ENCODE results near the gene MEGF8. TPM values are rescaled to one million over a fixed set of nuclear protein-coding genes. Genes with fewer than 3 reads are reported as not detected.
A peak's percentile ranks its signal among the peaks of the same experiment; 100 is the strongest.

MEGF8 gene
- total RNA-seq: 1 to 10 TPM; 8.5 to 9.3 TPM

DNA sequence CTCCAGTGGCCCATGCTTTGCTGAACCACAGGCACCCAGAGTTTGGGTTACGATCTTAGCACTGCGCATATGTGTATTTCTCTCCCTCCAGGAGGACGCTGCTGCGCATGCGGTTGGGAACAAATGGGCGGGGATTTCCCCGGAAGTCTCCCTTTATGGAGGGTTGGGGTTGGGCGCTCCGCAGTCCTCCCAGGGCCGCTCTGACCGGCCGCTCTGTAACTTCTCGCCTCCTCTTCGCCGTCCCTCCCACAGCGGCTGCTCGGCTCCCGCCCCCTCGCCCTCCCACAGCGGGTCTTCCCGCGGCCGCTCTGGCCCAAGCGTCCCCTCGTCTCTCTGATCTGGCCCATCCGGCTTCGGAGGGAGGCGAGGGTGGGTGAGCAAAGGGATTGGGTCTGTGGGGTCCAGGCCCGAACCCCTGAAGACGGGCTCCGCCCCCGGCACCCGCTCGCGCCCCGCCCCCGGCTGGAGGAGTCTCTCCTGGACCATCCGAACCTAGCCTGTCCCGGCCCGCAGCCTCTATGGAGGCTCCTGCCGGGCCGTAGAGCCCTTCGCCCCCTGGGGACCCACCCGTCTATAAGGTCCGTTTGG, at the start of gene MEGF8:
Gene MEGF8 (plus strand): TSS at position 328 of the 588 bp plus-strand sequence. CDS start 609 bp downstream, outside the sequence.
- Mint-ChIP-seq H3K9me3 (no peaks in the 10 kb centered on the region), H3K27ac (peak within 1 kb of the TSS; percentile 76), H3K4me3 (peak within 1 kb of the TSS; percentile 92), H3K27me3 (peaks cover 29% of the 10 kb centered on the region), H3K36me3 (peaks cover 4% of the 10 kb centered on the region), H3K4me1 (peaks cover 17% of the 10 kb centered on the region)
- POLR2A ChIA-PET: no interaction called here
- DNase-seq (peak; percentile 94), ATAC-seq (ENCODE audit: low read depth) (peak; percentile 96)

DNA sequence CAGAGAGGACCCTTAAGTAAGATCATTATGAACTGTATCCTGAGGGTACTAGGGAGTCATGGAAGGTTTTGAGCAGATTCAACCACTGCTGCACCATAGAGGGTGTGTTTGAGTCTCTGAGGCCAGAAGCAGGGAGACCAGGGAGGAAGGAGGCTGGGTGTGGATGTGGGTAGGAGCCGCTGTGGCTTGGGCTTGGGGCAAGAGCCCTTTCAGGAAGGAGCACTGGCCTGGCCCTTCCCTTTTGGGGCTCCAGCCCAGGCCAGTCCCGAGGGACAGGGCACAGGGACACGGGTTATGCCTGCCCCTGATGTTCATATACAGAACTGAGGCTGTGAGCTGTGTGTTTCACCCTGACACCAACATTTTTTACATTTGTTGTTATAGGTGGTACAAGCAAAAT, 49.2 kb upstream of the MEGF8 start:
- no peaks in the 10 kb centered on the region for H3K9me3 Mint-ChIP-seq
- H3K36me3 Mint-ChIP-seq: peaks cover 17% of the 10 kb centered on the region
- H3K27me3 Mint-ChIP-seq: no peaks in the 10 kb centered on the region
- no peak for DNase-seq
- peaks cover 43% of the 10 kb centered on the region for H3K4me1 Mint-ChIP-seq
- POLR2A ChIA-PET: interaction anchor here (7.1 kb wide), 1 partner anchor 32 kb away, joined by 73 read pairs; the partner anchor contains the start of gene GSK3A
- peak overlapping the region; percentile 77 for H3K27ac Mint-ChIP-seq
- peak overlapping the region; percentile 31 for H3K4me3 Mint-ChIP-seq
- no peak for ATAC-seq (ENCODE audit: low read depth)

- H3K4me3 Mint-ChIP-seq: no peak overlapping the region
- H3K27me3 Mint-ChIP-seq: no peaks in the 10 kb centered on the region
- ATAC-seq (ENCODE audit: low read depth) (no peak), DNase-seq (no peak)
- no peaks in the 10 kb centered on the region for H3K9me3 Mint-ChIP-seq
- peak overlapping the region; percentile 48 for H3K27ac Mint-ChIP-seq
- peaks cover 17% of the 10 kb centered on the region for H3K36me3 Mint-ChIP-seq
- H3K4me1 Mint-ChIP-seq: peaks cover 43% of the 10 kb centered on the region
- POLR2A ChIA-PET: interaction anchor here (7.1 kb wide), 1 partner anchor 32 kb away, joined by 73 read pairs; the partner anchor contains the start of gene GSK3A
Measured at GRCh38 chr19:42276821-42277220, 48.6 kb upstream of the MEGF8 start.

DNA sequence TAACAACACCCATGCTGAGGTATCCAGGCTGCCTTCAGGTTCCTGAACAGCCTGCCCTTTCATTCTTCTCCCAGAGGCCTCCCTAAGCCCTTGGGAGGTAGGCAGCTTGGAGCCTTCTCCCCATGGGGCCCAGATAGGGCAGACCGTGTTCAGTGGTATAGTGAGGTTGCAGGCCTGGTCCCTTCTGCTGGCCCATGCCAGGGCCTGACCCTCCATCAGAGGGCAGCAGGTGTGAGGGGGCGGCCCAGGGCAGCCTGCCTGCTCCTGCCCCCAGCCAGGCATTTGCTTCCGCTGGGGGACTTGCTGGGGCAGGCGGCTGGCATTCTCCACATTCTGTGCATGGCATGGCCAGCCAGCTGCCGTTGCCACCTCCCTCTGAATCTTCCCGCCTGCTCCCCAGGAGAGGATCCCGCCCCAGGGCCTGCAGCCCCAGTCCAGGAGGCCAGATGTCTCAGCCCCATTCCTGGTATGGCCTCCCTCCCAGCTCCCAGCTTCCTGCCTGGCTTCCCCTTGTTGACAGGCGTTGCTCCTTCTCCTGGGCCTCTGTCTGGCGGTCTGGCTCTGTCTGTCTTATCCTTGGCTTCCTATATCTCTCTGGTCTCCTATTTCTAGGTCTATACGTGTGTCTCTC, 47.5 kb upstream of the MEGF8 start:
- POLR2A ChIA-PET: interaction anchor here (2.7 to 7.1 kb wide), 2 partner anchors 8 to 33 kb away, joined by 26 to 73 read pairs; partner anchors contain the start of genes CIC and GSK3A
- no peaks in the 10 kb centered on the region for H3K27me3 Mint-ChIP-seq
- peaks cover 17% of the 10 kb centered on the region for H3K36me3 Mint-ChIP-seq
- ATAC-seq (ENCODE audit: low read depth) (no peak), DNase-seq (no peak)
- no peaks in the 10 kb centered on the region for H3K9me3 Mint-ChIP-seq
- H3K4me3 Mint-ChIP-seq: no peak overlapping the region
- H3K4me1 Mint-ChIP-seq: peaks cover 51% of the 10 kb centered on the region
- H3K27ac Mint-ChIP-seq: peak overlapping the region; percentile 97

DNA sequence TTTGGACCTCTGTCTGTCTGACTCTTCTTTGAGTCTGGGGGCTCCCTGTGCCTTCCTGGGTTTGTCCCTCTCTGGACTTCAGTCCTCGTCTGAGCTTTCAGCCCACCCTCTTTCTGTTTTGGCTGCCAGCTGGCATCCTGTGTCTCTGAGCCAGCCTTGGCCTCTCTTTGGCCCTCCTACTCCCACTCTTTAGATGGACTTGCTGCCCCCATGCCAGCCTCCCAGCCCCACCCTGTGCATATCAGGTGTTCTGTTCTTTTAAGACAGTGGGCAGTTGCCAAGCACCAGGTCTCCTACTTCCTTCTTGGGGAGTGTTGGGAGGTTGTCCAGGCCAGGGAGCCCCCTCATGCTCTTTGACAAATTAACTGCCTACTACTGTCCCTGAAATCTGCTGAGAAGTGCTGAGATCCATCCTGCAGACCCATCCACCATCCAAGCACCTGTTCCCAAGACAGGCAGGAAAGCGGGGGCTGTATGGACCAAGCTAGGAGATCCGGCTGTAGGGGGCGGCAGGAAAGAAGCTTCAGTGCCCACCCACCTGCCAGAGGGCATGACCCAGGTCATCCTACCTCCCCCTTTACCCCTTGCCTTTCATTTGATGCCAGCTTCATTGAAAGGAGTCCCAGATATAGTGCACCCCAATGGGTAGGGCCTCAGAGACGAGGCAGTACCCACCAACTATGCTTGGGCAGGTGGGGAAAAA, 46.8 kb upstream of the MEGF8 start:
- POLR2A ChIA-PET: interaction anchor here (0.7 to 7.1 kb wide), 6 partner anchors 9 to 146 kb away, joined by 3 to 73 read pairs (median 8); partner anchors contain the start of genes CIC and GSK3A
- Mint-ChIP-seq H3K36me3 (peaks cover 17% of the 10 kb centered on the region), H3K4me1 (peaks cover 51% of the 10 kb centered on the region), H3K9me3 (no peaks in the 10 kb centered on the region), H3K27ac (peak overlapping the region; percentile 97), H3K27me3 (no peaks in the 10 kb centered on the region), H3K4me3 (peak overlapping the region; percentile 12)
- no peak for DNase-seq
- ATAC-seq (ENCODE audit: low read depth): no peak

DNA sequence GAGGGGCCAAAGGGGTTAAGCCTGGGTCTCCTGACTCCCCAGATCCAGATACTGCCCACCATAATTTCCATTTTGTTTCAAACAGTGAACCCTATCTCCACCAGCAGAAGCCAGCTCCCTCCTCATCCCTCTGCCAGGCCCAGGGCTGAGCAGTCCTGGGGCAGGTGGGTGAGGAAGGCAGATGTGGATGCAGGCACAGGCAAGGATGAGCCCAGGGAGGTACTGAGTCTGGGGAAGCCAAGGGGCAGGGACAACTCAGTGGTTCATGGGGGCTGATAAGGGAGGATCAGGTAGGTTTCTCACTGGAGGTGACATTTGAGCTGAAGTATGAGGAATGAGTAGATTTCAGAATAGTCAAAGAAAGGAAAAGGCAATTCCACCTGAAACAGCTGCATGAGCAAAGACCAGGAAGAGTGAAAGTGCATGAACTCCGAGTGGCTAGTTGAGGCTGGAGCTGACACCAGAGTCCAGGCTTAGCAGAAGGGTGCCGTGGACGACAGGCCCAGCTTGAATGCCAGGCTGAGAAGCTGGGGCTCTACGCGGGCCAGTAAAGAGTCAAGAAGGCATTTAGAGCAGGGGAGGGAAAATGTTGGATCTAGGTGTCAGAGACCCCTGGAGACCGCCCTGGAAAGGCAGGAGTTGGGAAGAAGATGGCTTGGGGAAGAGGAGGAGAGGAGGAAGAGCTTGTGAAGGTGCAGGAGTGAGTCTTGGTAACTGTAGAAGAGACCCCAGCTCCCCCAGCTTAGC, 46.1 kb upstream of the MEGF8 start:
- H3K36me3 Mint-ChIP-seq: peaks cover 17% of the 10 kb centered on the region
- H3K4me3 Mint-ChIP-seq: peak overlapping the region; percentile 97
- peaks cover 51% of the 10 kb centered on the region for H3K4me1 Mint-ChIP-seq
- peak overlapping the region; percentile 97 for H3K27ac Mint-ChIP-seq
- no peaks in the 10 kb centered on the region for H3K9me3 Mint-ChIP-seq
- DNase-seq: no peak
- H3K27me3 Mint-ChIP-seq: no peaks in the 10 kb centered on the region
- POLR2A ChIA-PET: interaction anchor here (0.6 to 7.1 kb wide), 12 partner anchors 9 to 147 kb away, joined by 3 to 73 read pairs (median 4); partner anchors contain the start of genes CIC, GSK3A and ZNF526
- ATAC-seq (ENCODE audit: low read depth): no peak

DNA sequence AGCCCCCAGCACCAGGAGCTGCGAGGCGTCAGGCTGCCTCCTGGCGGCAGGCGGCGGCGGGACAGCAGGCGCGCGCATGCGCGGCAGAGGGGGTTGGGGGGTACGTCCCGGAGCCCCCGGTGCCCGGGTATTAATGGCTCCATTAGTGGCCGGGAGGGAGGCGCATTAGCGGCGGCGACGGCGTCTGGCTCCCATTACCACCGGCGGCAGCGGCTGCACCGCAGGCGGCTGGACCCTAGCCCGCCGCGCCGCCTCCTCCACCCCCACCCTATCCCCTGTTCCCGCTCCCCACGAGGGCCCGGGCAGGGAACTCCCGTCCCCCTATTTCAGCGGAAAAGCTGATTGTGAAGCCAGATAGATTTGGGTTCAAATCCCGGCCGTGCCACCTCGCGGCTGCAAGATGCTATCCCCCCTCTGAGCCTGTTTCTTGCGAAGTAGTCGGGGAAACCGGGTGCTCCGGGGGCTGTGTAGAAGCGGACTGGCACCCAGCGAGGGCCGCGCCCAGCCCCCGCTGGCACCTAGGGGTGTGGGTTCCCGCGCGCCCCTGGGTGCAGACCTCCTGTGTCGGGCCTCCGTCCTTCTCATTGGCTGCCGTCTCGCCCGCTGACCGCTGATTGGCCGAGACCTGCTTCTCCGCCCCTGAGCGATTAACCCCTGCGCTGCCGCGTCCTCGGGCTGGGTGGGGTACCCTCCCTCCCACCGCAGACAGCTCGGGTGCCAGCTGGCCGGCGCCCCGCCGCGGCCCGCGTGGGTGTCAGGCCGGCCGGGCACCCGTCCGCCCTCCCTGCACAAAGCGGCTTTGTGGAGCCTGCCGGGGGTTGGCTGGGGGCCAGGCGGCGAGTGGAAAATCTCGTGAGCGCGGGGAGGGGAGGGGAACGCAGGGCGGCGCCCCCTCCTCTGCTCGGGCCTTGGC, 45.3 kb upstream of the MEGF8 start:
- peak overlapping the region; percentile 97 for H3K27ac Mint-ChIP-seq
- ATAC-seq (ENCODE audit: low read depth) (peak; percentile 50), DNase-seq (peak; percentile 91)
- no peaks in the 10 kb centered on the region for H3K27me3 Mint-ChIP-seq
- H3K36me3 Mint-ChIP-seq: peaks cover 8% of the 10 kb centered on the region
- H3K4me3 Mint-ChIP-seq: peak overlapping the region; percentile 97
- H3K9me3 Mint-ChIP-seq: no peaks in the 10 kb centered on the region
- H3K4me1 Mint-ChIP-seq: peaks cover 49% of the 10 kb centered on the region
- POLR2A ChIA-PET: interaction anchor here (0.6 to 7.1 kb wide), 13 partner anchors 10 to 147 kb away, joined by 3 to 73 read pairs (median 3); partner anchors contain the start of genes CIC, GSK3A and ZNF526

GRCh38 chr19:42280815-42281145, 44.7 kb upstream of the MEGF8 start:
- Mint-ChIP-seq H3K4me1 (peaks cover 51% of the 10 kb centered on the region), H3K36me3 (peaks cover 6% of the 10 kb centered on the region), H3K27me3 (no peaks in the 10 kb centered on the region), H3K4me3 (no peak overlapping the region), H3K9me3 (no peaks in the 10 kb centered on the region), H3K27ac (no peak overlapping the region)
- DNase-seq (no peak), ATAC-seq (ENCODE audit: low read depth) (no peak)
- POLR2A ChIA-PET: interaction anchor here (0.6 to 7.1 kb wide), 5 partner anchors 13 to 147 kb away, joined by 3 to 73 read pairs (median 4); partner anchors contain the start of gene GSK3A

- Mint-ChIP-seq H3K27ac (no peak overlapping the region), H3K27me3 (no peaks in the 10 kb centered on the region)
Measured at GRCh38 chr19:42281146-42281826, 44.1 kb upstream of the MEGF8 start.

GRCh38 chr19:42281827-42282762, 43.3 kb upstream of the MEGF8 start:
- no peak overlapping the region for H3K4me3 Mint-ChIP-seq
- H3K27me3 Mint-ChIP-seq: no peaks in the 10 kb centered on the region
- DNase-seq (no peak), ATAC-seq (ENCODE audit: low read depth) (no peak)
- H3K4me1 Mint-ChIP-seq: peaks cover 45% of the 10 kb centered on the region
- H3K9me3 Mint-ChIP-seq: no peaks in the 10 kb centered on the region
- peaks cover 5% of the 10 kb centered on the region for H3K36me3 Mint-ChIP-seq
- POLR2A ChIA-PET: interaction anchor here (0.6 to 7.1 kb wide), 8 partner anchors 12 to 323 kb away, joined by 3 to 73 read pairs (median 6); partner anchors contain the start of genes GSK3A and RABAC1
- no peak overlapping the region for H3K27ac Mint-ChIP-seq

More at GRCh38 chr19:42281146-42281826, 44.1 kb upstream of the MEGF8 start:
- Mint-ChIP-seq H3K4me1 (peaks cover 51% of the 10 kb centered on the region), H3K4me3 (no peak overlapping the region), H3K9me3 (no peaks in the 10 kb centered on the region), H3K36me3 (peaks cover 6% of the 10 kb centered on the region)
- DNase-seq (peak; percentile 62), ATAC-seq (ENCODE audit: low read depth) (no peak)
- POLR2A ChIA-PET: interaction anchor here (0.6 to 7.1 kb wide), 4 partner anchors 11 to 322 kb away, joined by 3 to 73 read pairs (median 9); partner anchors contain the start of genes GSK3A and RABAC1

DNA sequence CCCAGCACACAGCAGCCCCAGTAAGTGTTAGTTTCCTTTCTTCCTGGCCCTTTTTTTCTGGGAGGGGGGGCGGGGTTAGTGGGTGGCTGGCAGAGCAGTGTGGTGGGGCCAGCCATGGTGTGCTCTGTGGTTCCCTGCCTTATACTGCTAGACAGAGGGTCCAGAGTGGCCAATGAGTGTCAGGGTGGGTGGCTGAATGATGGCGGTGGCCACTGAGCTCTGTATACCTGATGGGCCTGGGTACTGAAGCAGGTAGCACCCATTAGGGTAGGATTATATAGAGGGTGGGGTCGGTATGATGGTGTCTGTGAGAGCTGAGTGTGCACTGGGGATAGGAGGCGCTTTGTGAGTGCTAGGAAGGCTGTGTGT, 42.6 kb upstream of the MEGF8 start:
- POLR2A ChIA-PET: interaction anchor here (0.7 to 7.1 kb wide), 6 partner anchors 12 to 160 kb away, joined by 3 to 73 read pairs (median 6); partner anchors contain the start of gene GSK3A
- H3K9me3 Mint-ChIP-seq: no peaks in the 10 kb centered on the region
- no peak overlapping the region for H3K4me3 Mint-ChIP-seq
- H3K4me1 Mint-ChIP-seq: peaks cover 43% of the 10 kb centered on the region
- H3K27me3 Mint-ChIP-seq: no peaks in the 10 kb centered on the region
- DNase-seq (no peak), ATAC-seq (ENCODE audit: low read depth) (no peak)
- peaks cover 5% of the 10 kb centered on the region for H3K36me3 Mint-ChIP-seq
- H3K27ac Mint-ChIP-seq: no peak overlapping the region
